ENCODE data around the gene ARPC1A.

Gene ARPC1A

GRCh38 chr7:99410635-99411034, 84.9 kb downstream of the ARPC1A start:
- no peak for DNase-seq

DNA sequence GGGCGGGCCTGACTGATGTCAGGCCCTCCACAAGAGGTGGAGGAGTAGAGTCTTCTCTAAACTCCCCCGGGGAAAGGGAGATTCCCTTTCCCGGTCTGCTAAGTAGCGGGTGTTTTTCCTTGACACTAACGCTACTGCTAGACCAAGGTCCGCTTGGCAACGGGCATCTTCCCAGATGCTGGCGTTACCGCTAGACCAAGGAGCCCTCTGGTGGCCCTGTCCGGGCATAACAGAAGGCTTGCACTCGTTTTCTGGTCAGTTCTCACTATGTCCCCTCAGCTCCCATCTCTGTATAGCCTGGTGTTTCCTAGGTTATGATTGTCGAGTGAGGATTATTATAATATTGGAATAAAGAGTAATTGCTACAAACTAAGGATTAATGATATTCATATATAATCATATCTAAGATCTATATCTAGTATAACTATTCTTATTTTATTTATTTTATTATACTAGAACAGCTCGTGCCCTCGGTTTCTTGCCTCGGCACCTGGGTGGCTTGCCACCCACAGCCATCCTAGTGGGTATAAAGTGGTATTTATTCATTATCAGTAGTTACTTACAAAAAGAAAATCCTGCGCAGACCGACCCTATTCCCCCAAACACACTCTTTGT, 89.9 kb downstream of the ARPC1A start:
- peak; percentile 39 for DNase-seq

Data from activated naive CD4-positive, alpha-beta T cell treated with Interleukin-2 at 50 U/mL for 16 hours (primary cell).